Measurements from ENCODE around the gene EMP3.
"Not testable (repeated sequence)": the region's sequence is repeated elsewhere in the genome, so short reads cannot be mapped to it uniquely, and the experiment has no call there.

EMP3 gene

DNA sequence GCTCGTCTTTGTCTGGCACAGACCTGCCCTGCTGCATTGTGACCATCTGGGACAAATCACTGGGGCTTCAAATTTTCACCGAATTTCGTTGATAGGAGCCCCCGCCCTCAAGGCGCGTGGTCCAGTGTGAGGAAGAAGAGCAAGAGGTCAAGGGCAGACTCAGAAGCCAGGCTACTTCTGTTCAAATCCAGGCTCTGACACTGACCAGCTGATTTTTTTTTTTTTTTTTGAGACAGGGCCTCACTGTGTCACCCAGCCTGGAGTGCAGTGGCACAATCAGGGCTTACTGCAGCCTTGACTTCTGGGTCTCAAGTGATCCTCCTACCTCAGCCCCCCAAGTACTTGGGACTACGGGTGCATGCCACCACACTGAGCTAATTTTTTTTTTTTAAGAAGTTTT, 46.0 kb downstream of the EMP3 start:
- Histone ChIP-seq H3K4me2 (ENCODE audit: low read depth, low read length, poor library complexity, severe bottlenecking) (no peak overlapping the region), H4K20me1 (ENCODE audit: insufficient read depth, low read length, poor library complexity, severe bottlenecking) (no peaks in the 10 kb centered on the region), H3K4me3 (ENCODE audit: low read length, poor library complexity, severe bottlenecking) (no peak overlapping the region), H3K4me1 (ENCODE audit: insufficient read depth, low read length, poor library complexity, severe bottlenecking) (no peaks in the 10 kb centered on the region), H3K79me2 (ENCODE audit: insufficient read depth, low read length) (no peaks in the 10 kb centered on the region), H3K36me3 (ENCODE audit: insufficient read depth, low read length) (no peaks in the 10 kb centered on the region), H3K9me2 (replicated peaks; ENCODE audit: low read depth, low read length) (no peaks in the 10 kb centered on the region), H3F3A (ENCODE audit: low read depth) (no peaks in the 10 kb centered on the region), H2AFZ (ENCODE audit: low read length) (no peak overlapping the region), H3K9me3 (ENCODE audit: insufficient read depth, low read depth, low read length) (no peaks in the 10 kb centered on the region), H3K9ac (ENCODE audit: low read depth, low read length, poor library complexity, severe bottlenecking) (no peak overlapping the region), H3K27me3 (ENCODE audit: insufficient read depth, low read length, poor library complexity, severe bottlenecking) (no peaks in the 10 kb centered on the region)
- TF ChIP-seq, protein P1, sequence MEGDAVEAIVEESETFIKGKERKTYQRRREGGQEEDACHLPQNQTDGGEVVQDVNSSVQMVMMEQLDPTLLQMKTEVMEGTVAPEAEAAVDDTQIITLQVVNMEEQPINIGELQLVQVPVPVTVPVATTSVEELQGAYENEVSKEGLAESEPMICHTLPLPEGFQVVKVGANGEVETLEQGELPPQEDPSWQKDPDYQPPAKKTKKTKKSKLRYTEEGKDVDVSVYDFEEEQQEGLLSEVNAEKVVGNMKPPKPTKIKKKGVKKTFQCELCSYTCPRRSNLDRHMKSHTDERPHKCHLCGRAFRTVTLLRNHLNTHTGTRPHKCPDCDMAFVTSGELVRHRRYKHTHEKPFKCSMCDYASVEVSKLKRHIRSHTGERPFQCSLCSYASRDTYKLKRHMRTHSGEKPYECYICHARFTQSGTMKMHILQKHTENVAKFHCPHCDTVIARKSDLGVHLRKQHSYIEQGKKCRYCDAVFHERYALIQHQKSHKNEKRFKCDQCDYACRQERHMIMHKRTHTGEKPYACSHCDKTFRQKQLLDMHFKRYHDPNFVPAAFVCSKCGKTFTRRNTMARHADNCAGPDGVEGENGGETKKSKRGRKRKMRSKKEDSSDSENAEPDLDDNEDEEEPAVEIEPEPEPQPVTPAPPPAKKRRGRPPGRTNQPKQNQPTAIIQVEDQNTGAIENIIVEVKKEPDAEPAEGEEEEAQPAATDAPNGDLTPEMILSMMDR (conservative IDR thresholded peaks at IDR 0.05; ENCODE audit: low read length): no peak
- TF ChIP-seq EZH2phosphoT487 (IDR thresholded peaks at IDR 0.05; ENCODE audit: borderline replicate concordance): no peak

DNA sequence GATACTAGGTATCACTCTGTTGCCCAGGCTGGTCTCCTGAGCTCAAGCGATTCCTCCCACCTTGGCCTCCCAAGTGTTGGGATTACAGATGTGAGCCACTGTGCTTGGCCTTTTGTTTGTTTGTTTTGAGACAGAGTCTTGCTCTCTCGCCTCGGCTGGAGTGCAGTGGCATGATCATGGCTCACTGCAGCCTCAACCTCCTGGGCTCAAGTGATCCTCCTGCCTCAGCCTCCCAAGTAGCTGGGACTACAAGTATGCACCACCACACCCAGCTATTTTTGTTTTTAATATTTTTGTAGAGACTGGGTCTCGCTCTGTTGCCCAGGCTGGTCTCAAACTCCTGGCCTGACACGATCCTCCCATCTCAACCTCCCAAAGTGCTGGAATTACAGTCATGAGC, 46.4 kb downstream of the EMP3 start:
- not testable (repeated sequence) for H3K4me2 ChIP-seq (ENCODE audit: low read depth, low read length, poor library complexity, severe bottlenecking); H3K79me2 ChIP-seq (ENCODE audit: insufficient read depth, low read length); H3K9me2 ChIP-seq (replicated peaks; ENCODE audit: low read depth, low read length); H3K9me3 ChIP-seq (ENCODE audit: insufficient read depth, low read depth, low read length); H3K27me3 ChIP-seq (ENCODE audit: insufficient read depth, low read length, poor library complexity, severe bottlenecking); H3K4me1 ChIP-seq (ENCODE audit: insufficient read depth, low read length, poor library complexity, severe bottlenecking); H3K36me3 ChIP-seq (ENCODE audit: insufficient read depth, low read length); H2AFZ ChIP-seq (ENCODE audit: low read length); H4K20me1 ChIP-seq (ENCODE audit: insufficient read depth, low read length, poor library complexity, severe bottlenecking); H3F3A ChIP-seq (ENCODE audit: low read depth); H3K9ac ChIP-seq (ENCODE audit: low read depth, low read length, poor library complexity, severe bottlenecking); H3K4me3 ChIP-seq (ENCODE audit: low read length, poor library complexity, severe bottlenecking)

DNA sequence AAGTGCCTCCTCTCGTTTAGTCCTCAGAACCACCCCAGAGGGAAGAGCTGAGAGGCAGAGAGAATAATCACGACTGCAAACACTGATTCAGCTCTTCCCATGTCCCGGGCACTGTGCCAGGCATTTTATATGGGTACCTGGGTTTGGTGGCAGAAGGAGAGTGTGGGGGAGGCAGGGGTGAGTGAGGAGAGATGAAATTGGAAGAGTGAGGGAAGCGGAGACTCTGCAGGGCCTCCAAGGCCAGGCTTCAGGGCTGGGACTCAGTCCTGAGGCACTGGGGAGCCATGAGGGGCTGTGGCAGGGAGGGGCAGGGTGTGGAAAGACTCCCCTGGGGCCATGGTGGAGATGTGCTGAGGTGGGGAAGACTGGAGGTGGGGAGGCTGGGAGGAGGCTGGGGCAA, 47.6 kb downstream of the EMP3 start:
- Histone ChIP-seq H3K27me3 (ENCODE audit: insufficient read depth, low read length, poor library complexity, severe bottlenecking) (no peaks in the 10 kb centered on the region), H3K36me3 (ENCODE audit: insufficient read depth, low read length) (no peaks in the 10 kb centered on the region), H2AFZ (ENCODE audit: low read length) (no peak overlapping the region), H3K79me2 (ENCODE audit: insufficient read depth, low read length) (no peaks in the 10 kb centered on the region), H3K9ac (ENCODE audit: low read depth, low read length, poor library complexity, severe bottlenecking) (no peak overlapping the region), H3K4me3 (ENCODE audit: low read length, poor library complexity, severe bottlenecking) (no peak overlapping the region), H3F3A (ENCODE audit: low read depth) (no peaks in the 10 kb centered on the region), H3K9me3 (ENCODE audit: insufficient read depth, low read depth, low read length) (no peaks in the 10 kb centered on the region), H3K9me2 (replicated peaks; ENCODE audit: low read depth, low read length) (no peaks in the 10 kb centered on the region), H3K4me1 (ENCODE audit: insufficient read depth, low read length, poor library complexity, severe bottlenecking) (no peaks in the 10 kb centered on the region), H4K20me1 (ENCODE audit: insufficient read depth, low read length, poor library complexity, severe bottlenecking) (no peaks in the 10 kb centered on the region), H3K4me2 (ENCODE audit: low read depth, low read length, poor library complexity, severe bottlenecking) (no peak overlapping the region)
- no peak for TF ChIP-seq EZH2phosphoT487 (IDR thresholded peaks at IDR 0.05; ENCODE audit: borderline replicate concordance)
- TF ChIP-seq, protein P1 (conservative IDR thresholded peaks at IDR 0.05; ENCODE audit: low read length): no peak

DNA sequence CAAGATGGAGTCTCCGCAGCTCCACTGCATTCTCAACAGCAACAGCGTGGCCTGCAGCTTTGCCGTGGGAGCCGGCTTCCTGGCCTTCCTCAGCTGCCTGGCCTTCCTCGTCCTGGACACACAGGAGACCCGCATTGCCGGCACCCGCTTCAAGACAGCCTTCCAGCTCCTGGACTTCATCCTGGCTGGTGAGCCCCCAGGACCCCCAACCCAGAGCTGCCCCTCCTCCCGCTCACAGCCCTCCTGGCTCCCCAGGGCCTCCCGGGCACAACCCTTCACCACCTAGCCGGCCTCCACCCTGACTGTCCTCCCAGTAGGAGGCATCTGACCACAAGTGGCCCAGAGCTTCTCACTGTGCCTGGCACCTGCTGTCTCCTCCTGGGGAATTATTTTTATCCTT, 48.2 kb downstream of the EMP3 start:
- no peaks in the 10 kb centered on the region for H3K27me3 ChIP-seq (ENCODE audit: insufficient read depth, low read length, poor library complexity, severe bottlenecking)
- no peaks in the 10 kb centered on the region for H4K20me1 ChIP-seq (ENCODE audit: insufficient read depth, low read length, poor library complexity, severe bottlenecking)
- TF ChIP-seq, protein P1 (conservative IDR thresholded peaks at IDR 0.05; ENCODE audit: low read length): no peak
- no peak for TF ChIP-seq EZH2phosphoT487 (IDR thresholded peaks at IDR 0.05; ENCODE audit: borderline replicate concordance)
- no peaks in the 10 kb centered on the region for H3K79me2 ChIP-seq (ENCODE audit: insufficient read depth, low read length)
- no peak overlapping the region for H3K9ac ChIP-seq (ENCODE audit: low read depth, low read length, poor library complexity, severe bottlenecking)
- H3K4me1 ChIP-seq (ENCODE audit: insufficient read depth, low read length, poor library complexity, severe bottlenecking): no peaks in the 10 kb centered on the region
- H3K9me3 ChIP-seq (ENCODE audit: insufficient read depth, low read depth, low read length): no peaks in the 10 kb centered on the region
- no peak overlapping the region for H2AFZ ChIP-seq (ENCODE audit: low read length)
- H3K9me2 ChIP-seq (replicated peaks; ENCODE audit: low read depth, low read length): no peaks in the 10 kb centered on the region
- H3K36me3 ChIP-seq (ENCODE audit: insufficient read depth, low read length): no peaks in the 10 kb centered on the region
- no peak overlapping the region for H3K4me2 ChIP-seq (ENCODE audit: low read depth, low read length, poor library complexity, severe bottlenecking)
- no peaks in the 10 kb centered on the region for H3F3A ChIP-seq (ENCODE audit: low read depth)
- no peak overlapping the region for H3K4me3 ChIP-seq (ENCODE audit: low read length, poor library complexity, severe bottlenecking)
